Activated CD8-positive, alpha-beta T cell treated with anti-CD3 and anti-CD28 coated beads, Interleukin-2, amount 10 ng/mL, durations not matched to agents 7 days and 5 days (primary cell): ENCODE measurements around the gene MRPL4. TPM values are rescaled to one million over a fixed set of nuclear protein-coding genes. Genes with fewer than 3 reads are reported as not detected.
A peak's percentile ranks its signal among the peaks of the same experiment; 100 is the strongest.
"Not testable (repeated sequence)": the region's sequence is repeated elsewhere in the genome, so short reads cannot be mapped to it uniquely, and the experiment has no call there.

Source experiments
- ATAC-seq: fragments of 150-1000 bp; cut with Tn5 transposase; one replicate; pipeline ENCODE4 v1.10.0; 2021; ENCODE audit warnings: moderate library complexity
- CTCF ChIA-PET: fragments of 350-600 bp; sonication (Branson Sonifier 250); formaldehyde crosslinking; loops from one replicate; lab custom pipeline; 2021; ENCODE audit warnings: antibody characterized with exemption; lab: Charles Lee
- POLR2A ChIA-PET: fragments of 350-600 bp; sonication (Branson Sonifier 250); formaldehyde crosslinking; loops from one replicate; lab custom pipeline; 2021; ENCODE audit warnings: antibody characterized with exemption; lab: Charles Lee
- DNase-seq: peaks from one replicate; pipeline ENCODE4 v3.0.0-alpha.2; 2020
- H3K27ac Mint-ChIP-seq: one replicate; pipeline ENCODE4 v1.8.0; 2021; ENCODE audit warnings: mild to moderate bottlenecking, mixed read lengths
- H3K27me3 Mint-ChIP-seq: one replicate; pipeline ENCODE4 v1.8.0; 2021; ENCODE audit warnings: low read depth, mixed read lengths
- H3K36me3 Mint-ChIP-seq: one replicate; pipeline ENCODE4 v1.8.0; 2021; ENCODE audit warnings: low read depth, mixed read lengths
- H3K4me1 Mint-ChIP-seq: one replicate; pipeline ENCODE4 v1.8.0; 2021; ENCODE audit warnings: low read depth, mixed read lengths
- H3K4me3 Mint-ChIP-seq: one replicate; pipeline ENCODE4 v1.8.0; 2021; ENCODE audit warnings: mild to moderate bottlenecking, mixed read lengths
- H3K9me3 Mint-ChIP-seq: one replicate; pipeline ENCODE4 v1.8.0; 2022; ENCODE audit warnings: mixed read lengths; ENCODE audit not compliant: insufficient read depth
- total RNA-seq, 2 experiments: library from RNA; stranded (reverse); gene quantifications; one replicate each; pipeline ENCODE4 v1.2.3, GENCODE V29; 2021

The MRPL4 gene
- total RNA-seq, 2 experiments from 2014 or later, result 85.9 to 87.0 TPM

DNA sequence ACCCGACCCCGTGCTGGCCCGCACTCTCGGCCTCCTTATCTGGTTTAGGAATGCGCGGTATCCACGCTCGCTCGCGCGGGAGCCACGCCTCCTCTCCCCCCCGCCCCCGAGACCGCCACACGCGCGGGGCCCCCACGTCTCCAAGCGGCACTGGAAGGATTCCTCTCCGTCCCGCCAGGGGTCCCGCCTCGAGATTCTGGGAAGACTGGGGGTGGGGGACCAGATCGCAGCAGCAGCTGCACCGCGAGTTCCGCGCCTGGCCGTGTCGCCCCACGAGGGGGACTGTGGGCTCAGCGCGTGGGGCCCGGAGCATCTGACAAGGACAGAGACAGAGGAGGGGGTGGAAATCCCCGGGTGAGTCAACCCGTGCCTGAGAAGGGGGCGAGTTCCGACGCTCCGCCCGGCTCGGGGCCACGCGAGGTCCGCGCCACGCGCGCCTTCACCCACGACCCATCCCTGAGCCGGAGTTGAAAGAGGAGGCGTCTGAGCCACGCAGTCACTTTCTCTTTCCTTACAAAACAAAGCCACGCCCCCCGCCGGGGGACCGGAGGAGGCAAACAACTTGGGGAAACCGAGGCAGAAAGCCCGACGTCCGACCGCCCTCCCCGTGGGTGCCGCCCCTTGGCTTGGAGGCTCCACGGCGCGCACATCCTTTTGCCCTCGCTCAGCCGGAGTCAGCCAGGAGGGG, 21.7 kb upstream of the MRPL4 start:
- no peaks in the 10 kb centered on the region for H3K9me3 Mint-ChIP-seq
- peak; percentile 32 for ATAC-seq
- POLR2A ChIA-PET, result interaction anchor here (1.3 kb wide), 1 partner anchor 36 kb away, joined by 3 read pairs; the partner anchor contains the start of gene DNMT1
- peaks cover 15% of the 10 kb centered on the region for H3K4me1 Mint-ChIP-seq
- CTCF ChIA-PET, result interaction anchor here (0.6 to 6.7 kb wide), 2 partner anchors 20 to 158 kb away, joined by 3 to 62 read pairs; partner anchors contain the start of gene MRPL4
- H3K4me3 Mint-ChIP-seq, result peak overlapping the region; percentile 83
- peak overlapping the region; percentile 78 for H3K27ac Mint-ChIP-seq
- no peaks in the 10 kb centered on the region for H3K36me3 Mint-ChIP-seq
- H3K27me3 Mint-ChIP-seq, result no peaks in the 10 kb centered on the region
- DNase-seq, result peak; percentile 62

GRCh38 chr19:10230861-10231611, 21.0 kb upstream of the MRPL4 start, which contains the start of gene S1PR2:
Gene S1PR2 (minus strand): TSS chr19:10231331. CDS start chr19:10224905, 6,426 bp downstream.
- H3K4me3 Mint-ChIP-seq, result peak within 1 kb of the TSS; percentile 83
- H3K27me3 Mint-ChIP-seq, result no peaks in the 10 kb centered on the region
- H3K9me3 Mint-ChIP-seq, result no peaks in the 10 kb centered on the region
- no peaks in the 10 kb centered on the region for H3K36me3 Mint-ChIP-seq
- H3K27ac Mint-ChIP-seq, result peak within 1 kb of the TSS; percentile 78
- peak; percentile 69 for ATAC-seq
- CTCF ChIA-PET, result interaction anchor here (1.0 to 6.7 kb wide), 3 partner anchors 19 to 20 kb away, joined by 3 to 62 read pairs (median 4); partner anchors contain the start of gene MRPL4
- peaks cover 21% of the 10 kb centered on the region for H3K4me1 Mint-ChIP-seq
- POLR2A ChIA-PET, result interaction anchor here (1.3 kb wide), 1 partner anchor 37 kb away, joined by 3 read pairs; the partner anchor contains the start of gene DNMT1
- DNase-seq, result peak; percentile 68

- H3K27me3 Mint-ChIP-seq, result no peaks in the 10 kb centered on the region
- DNase-seq (no peak), ATAC-seq (no peak)
These were observed 20.3 kb upstream of the MRPL4 start for GRCh38 chr19:10231612-10232228.

GRCh38 chr19:10233946-10234345, 18.1 kb upstream of the MRPL4 start:
- ChIA-PET POLR2A (interaction anchor here (0.6 kb wide), 3 partner anchors 9 to 1697 kb away, joined by 3 to 4 read pairs (median 3); no protein-coding TSS in a partner anchor), CTCF (no interaction called here)

More at GRCh38 chr19:10231612-10232228, 20.3 kb upstream of the MRPL4 start:
- POLR2A ChIA-PET, result interaction anchor here (1.3 kb wide), 1 partner anchor 37 kb away, joined by 3 read pairs; the partner anchor contains the start of gene DNMT1
- peak overlapping the region; percentile 83 for H3K4me3 Mint-ChIP-seq
- peaks cover 3% of the 10 kb centered on the region for H3K36me3 Mint-ChIP-seq
- CTCF ChIA-PET, result interaction anchor here (1.0 to 1.3 kb wide), 2 partner anchors 19 to 21 kb away, joined by 3 to 4 read pairs; no protein-coding TSS in a partner anchor
- no peaks in the 10 kb centered on the region for H3K9me3 Mint-ChIP-seq
- H3K4me1 Mint-ChIP-seq, result peaks cover 28% of the 10 kb centered on the region
- H3K27ac Mint-ChIP-seq, result peak overlapping the region; percentile 61

GRCh38 chr19:10235003-10235402, 17.0 kb upstream of the MRPL4 start:
- ChIA-PET POLR2A (interaction anchor here (1.9 kb wide), 1 partner anchor 40 kb away, joined by 9 read pairs; the partner anchor contains the start of gene DNMT1), CTCF (no interaction called here)
- no peaks in the 10 kb centered on the region for H3K27me3 Mint-ChIP-seq
- H3K4me3 Mint-ChIP-seq, result no peak overlapping the region
- H3K9me3 Mint-ChIP-seq, result no peaks in the 10 kb centered on the region
- no peak for DNase-seq
- H3K4me1 Mint-ChIP-seq, result peaks cover 29% of the 10 kb centered on the region
- H3K36me3 Mint-ChIP-seq, result peaks cover 3% of the 10 kb centered on the region
- peak overlapping the region; percentile 99 for H3K27ac Mint-ChIP-seq
- no peak for ATAC-seq

More at GRCh38 chr19:10233946-10234345, 18.1 kb upstream of the MRPL4 start:
- ATAC-seq (no peak), DNase-seq (no peak)
- no peaks in the 10 kb centered on the region for H3K9me3 Mint-ChIP-seq
- H3K4me1 Mint-ChIP-seq, result peaks cover 36% of the 10 kb centered on the region
- H3K36me3 Mint-ChIP-seq, result peaks cover 3% of the 10 kb centered on the region
- H3K27ac Mint-ChIP-seq, result no peak overlapping the region
- H3K27me3 Mint-ChIP-seq, result no peaks in the 10 kb centered on the region
- H3K4me3 Mint-ChIP-seq, result no peak overlapping the region

- H3K36me3 Mint-ChIP-seq, ATAC-seq, H3K27me3 Mint-ChIP-seq, DNase-seq, H3K9me3 Mint-ChIP-seq: not testable (repeated sequence)
- ChIA-PET POLR2A (interaction anchor here (0.7 to 1.9 kb wide), 8 partner anchors 9 to 43 kb away, joined by 3 to 9 read pairs (median 4); partner anchors contain the start of gene DNMT1), CTCF (interaction anchor here (0.8 to 2.2 kb wide), 8 partner anchors 15 to 244 kb away, joined by 3 to 31 read pairs (median 4); partner anchors contain the start of gene MRPL4)
- Mint-ChIP-seq H3K4me1 (peaks cover 29% of the 10 kb centered on the region), H3K27ac (peak overlapping the region; percentile 99), H3K4me3 (peak overlapping the region; percentile 86)
These were observed 16.6 kb upstream of the MRPL4 start for GRCh38 chr19:10235409-10235808.

DNA sequence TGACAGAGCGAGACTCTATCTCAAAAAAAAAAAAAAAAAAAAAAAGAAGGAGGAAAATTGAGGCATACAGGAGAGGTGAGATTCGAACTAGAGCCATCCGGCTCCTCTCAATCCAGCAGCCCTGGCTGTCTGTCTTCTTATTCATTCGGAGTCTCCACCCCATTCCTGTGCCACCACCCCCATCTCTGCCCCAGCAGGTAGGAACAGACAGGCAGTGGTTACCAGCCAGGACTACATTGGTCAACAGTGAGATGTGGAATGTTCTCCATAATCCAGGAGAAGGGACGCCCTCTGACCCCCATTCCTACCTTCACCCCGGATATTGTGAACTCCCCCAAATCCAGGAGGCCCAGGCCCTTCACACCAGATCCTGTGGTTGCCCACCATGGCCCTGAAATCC, 14.3 kb upstream of the MRPL4 start:
- Mint-ChIP-seq H3K4me1 (peaks cover 27% of the 10 kb centered on the region), H3K27ac (peak overlapping the region; percentile 30), H3K4me3 (no peak overlapping the region), H3K9me3 (no peaks in the 10 kb centered on the region), H3K36me3 (peaks cover 3% of the 10 kb centered on the region), H3K27me3 (no peaks in the 10 kb centered on the region)
- POLR2A ChIA-PET, result no interaction called here
- ATAC-seq (no peak), DNase-seq (no peak)
- CTCF ChIA-PET, result interaction anchor here (2.1 to 2.2 kb wide), 2 partner anchors 13 kb away, joined by 13 to 31 read pairs; partner anchors contain the start of gene MRPL4

- peak overlapping the region; percentile 30 for H3K27ac Mint-ChIP-seq
- ChIA-PET POLR2A (no interaction called here), CTCF (interaction anchor here (0.6 to 2.1 kb wide), 2 partner anchors 10 to 12 kb away, joined by 3 to 13 read pairs; no protein-coding TSS in a partner anchor)
- H3K4me3 Mint-ChIP-seq, result no peak overlapping the region
- H3K9me3 Mint-ChIP-seq, result no peaks in the 10 kb centered on the region
- H3K36me3 Mint-ChIP-seq, result peaks cover 3% of the 10 kb centered on the region
- ATAC-seq, result no peak
- DNase-seq, result no peak
- H3K4me1 Mint-ChIP-seq, result peaks cover 27% of the 10 kb centered on the region
- H3K27me3 Mint-ChIP-seq, result no peaks in the 10 kb centered on the region
These were observed 13.7 kb upstream of the MRPL4 start for GRCh38 chr19:10238172-10238783.

DNA sequence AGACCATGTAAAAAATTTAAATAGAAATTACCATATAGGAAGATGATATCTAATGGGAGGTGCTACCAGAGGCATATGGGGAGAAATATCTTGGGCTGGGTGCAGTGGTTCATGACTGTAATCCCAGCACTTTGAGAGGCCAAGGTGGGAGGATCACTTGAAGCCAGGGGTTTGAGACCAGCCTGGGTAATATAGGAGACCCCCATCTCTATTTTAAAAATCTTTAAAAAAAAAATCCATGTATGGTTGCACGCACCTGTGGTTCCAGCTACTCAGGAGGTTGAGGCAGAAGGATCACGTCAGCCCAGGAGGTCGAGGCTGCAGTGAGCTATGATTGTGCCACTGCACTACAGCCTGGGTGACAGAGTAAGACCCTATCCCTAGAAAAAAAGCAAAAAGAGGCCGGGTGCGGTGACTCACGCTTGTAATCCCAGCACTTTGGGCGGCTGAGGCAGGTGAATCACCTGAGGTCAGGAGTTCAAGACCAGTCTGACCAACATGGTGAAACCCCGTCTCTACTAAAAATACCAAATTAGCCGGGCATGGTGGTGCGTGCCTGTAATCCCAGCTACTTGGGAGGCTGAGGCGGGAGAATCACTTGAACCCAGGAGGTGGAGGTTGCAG, 10.1 kb upstream of the MRPL4 start:
- H3K27ac Mint-ChIP-seq, ATAC-seq, H3K27me3 Mint-ChIP-seq: not testable (repeated sequence)

DNA sequence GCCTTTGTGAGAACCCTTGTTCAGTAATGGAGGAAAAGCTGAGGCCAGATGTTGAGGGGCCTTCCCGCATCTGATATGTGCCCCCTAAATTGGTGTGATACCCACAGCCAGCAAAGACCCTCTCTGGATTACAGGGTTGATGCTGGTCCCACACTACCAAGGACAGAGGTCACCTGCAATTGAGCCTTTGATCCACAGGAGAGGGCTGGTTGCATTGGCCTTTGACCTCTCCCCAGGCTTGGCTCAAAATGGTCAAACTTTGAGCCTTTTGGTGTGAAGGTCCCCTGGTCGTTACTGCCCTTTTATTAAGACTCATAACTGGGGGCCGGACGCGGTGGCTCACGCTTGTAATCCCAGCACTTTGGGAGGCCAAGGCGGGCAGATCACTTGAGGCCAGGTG, 8.4 kb upstream of the MRPL4 start:
- Mint-ChIP-seq H3K4me1 (no peaks in the 10 kb centered on the region), H3K4me3 (no peak overlapping the region), H3K9me3 (no peaks in the 10 kb centered on the region), H3K27ac (no peak overlapping the region), H3K36me3 (no peaks in the 10 kb centered on the region), H3K27me3 (peaks cover 2% of the 10 kb centered on the region)
- no peak for DNase-seq
- POLR2A ChIA-PET, result no interaction called here
- no peak for ATAC-seq
- CTCF ChIA-PET, result interaction anchor here (1.1 to 2.0 kb wide), 2 partner anchors 15 to 24 kb away, joined by 3 to 7 read pairs; no protein-coding TSS in a partner anchor

More for the DNA sequence above, 10.1 kb upstream of the MRPL4 start:
- not testable (repeated sequence) for H3K9me3 Mint-ChIP-seq, H3K36me3 Mint-ChIP-seq, DNase-seq, H3K4me1 Mint-ChIP-seq, H3K4me3 Mint-ChIP-seq
- ChIA-PET POLR2A (interaction anchor here (0.6 kb wide), 1 partner anchor 18 kb away, joined by 3 read pairs; no protein-coding TSS in a partner anchor), CTCF (interaction anchor here (0.6 kb wide), 1 partner anchor 212 kb away, joined by 3 read pairs; no protein-coding TSS in a partner anchor)
